Measurements from ENCODE around the gene C19orf73.

C19orf73 gene

DNA sequence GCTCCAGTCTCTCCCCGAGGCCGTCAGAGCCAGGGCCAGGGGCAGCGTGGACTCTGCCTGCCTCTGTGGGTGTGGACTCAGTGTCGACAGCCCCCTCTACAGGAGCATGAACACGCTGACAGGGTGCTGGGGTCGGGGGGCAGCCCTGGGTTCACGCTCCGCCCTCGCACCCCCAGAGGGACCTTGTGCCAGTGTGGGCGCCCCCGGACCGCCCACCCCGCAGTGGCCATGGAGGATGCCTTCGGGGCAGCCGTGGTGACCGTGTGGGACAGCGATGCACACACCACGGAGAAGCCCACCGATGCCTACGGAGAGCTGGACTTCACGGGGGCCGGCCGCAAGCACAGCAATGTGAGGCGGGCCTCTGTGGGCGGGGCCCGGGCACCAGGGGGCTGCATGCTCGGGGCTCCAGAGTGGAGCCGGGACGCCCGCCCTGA is 46.9 kb upstream of the C19orf73 start:
- ATAC-seq = no peak; the same call in 2 of the 3 replicates
- TF ChIP-seq ZNF8 (CRISPR knock-in tag; IDR thresholded peaks at IDR 0.05) (no peak), RARB (CRISPR knock-in tag; IDR thresholded peaks at IDR 0.05) (no peak), BACH2 (CRISPR knock-in tag; IDR thresholded peaks at IDR 0.05; ENCODE audit: borderline replicate concordance) (no peak), PPARA (CRISPR knock-in tag; IDR thresholded peaks at IDR 0.05; ENCODE audit: borderline replicate concordance) (no peak), SNAI2 (CRISPR knock-in tag; IDR thresholded peaks at IDR 0.05) (no peak), ZFP30 (CRISPR knock-in tag; IDR thresholded peaks at IDR 0.05) (no peak), GLIS3 (CRISPR knock-in tag; IDR thresholded peaks at IDR 0.05) (no peak), ARNTL (CRISPR knock-in tag; IDR thresholded peaks at IDR 0.05; ENCODE audit: borderline replicate concordance, low read depth) (no peak), ZNF565 (CRISPR knock-in tag; conservative IDR thresholded peaks at IDR 0.05; ENCODE audit: low read depth) (no peak), ISL1 (CRISPR knock-in tag; IDR thresholded peaks at IDR 0.05) (no peak), ZNF70 (CRISPR knock-in tag; IDR thresholded peaks at IDR 0.05) (no peak), ESRRG (CRISPR knock-in tag; IDR thresholded peaks at IDR 0.05) (no peak), OSR1 (CRISPR knock-in tag; IDR thresholded peaks at IDR 0.05) (no peak), CSDC2 (CRISPR knock-in tag; IDR thresholded peaks at IDR 0.05) (no peak)
- TF ChIP-seq, protein P1, sequence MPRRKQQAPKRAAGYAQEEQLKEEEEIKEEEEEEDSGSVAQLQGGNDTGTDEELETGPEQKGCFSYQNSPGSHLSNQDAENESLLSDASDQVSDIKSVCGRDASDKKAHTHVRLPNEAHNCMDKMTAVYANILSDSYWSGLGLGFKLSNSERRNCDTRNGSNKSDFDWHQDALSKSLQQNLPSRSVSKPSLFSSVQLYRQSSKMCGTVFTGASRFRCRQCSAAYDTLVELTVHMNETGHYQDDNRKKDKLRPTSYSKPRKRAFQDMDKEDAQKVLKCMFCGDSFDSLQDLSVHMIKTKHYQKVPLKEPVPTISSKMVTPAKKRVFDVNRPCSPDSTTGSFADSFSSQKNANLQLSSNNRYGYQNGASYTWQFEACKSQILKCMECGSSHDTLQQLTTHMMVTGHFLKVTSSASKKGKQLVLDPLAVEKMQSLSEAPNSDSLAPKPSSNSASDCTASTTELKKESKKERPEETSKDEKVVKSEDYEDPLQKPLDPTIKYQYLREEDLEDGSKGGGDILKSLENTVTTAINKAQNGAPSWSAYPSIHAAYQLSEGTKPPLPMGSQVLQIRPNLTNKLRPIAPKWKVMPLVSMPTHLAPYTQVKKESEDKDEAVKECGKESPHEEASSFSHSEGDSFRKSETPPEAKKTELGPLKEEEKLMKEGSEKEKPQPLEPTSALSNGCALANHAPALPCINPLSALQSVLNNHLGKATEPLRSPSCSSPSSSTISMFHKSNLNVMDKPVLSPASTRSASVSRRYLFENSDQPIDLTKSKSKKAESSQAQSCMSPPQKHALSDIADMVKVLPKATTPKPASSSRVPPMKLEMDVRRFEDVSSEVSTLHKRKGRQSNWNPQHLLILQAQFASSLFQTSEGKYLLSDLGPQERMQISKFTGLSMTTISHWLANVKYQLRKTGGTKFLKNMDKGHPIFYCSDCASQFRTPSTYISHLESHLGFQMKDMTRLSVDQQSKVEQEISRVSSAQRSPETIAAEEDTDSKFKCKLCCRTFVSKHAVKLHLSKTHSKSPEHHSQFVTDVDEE (CRISPR knock-in tag; IDR thresholded peaks at IDR 0.05) = no peak
- TF ChIP-seq, protein P2, sequence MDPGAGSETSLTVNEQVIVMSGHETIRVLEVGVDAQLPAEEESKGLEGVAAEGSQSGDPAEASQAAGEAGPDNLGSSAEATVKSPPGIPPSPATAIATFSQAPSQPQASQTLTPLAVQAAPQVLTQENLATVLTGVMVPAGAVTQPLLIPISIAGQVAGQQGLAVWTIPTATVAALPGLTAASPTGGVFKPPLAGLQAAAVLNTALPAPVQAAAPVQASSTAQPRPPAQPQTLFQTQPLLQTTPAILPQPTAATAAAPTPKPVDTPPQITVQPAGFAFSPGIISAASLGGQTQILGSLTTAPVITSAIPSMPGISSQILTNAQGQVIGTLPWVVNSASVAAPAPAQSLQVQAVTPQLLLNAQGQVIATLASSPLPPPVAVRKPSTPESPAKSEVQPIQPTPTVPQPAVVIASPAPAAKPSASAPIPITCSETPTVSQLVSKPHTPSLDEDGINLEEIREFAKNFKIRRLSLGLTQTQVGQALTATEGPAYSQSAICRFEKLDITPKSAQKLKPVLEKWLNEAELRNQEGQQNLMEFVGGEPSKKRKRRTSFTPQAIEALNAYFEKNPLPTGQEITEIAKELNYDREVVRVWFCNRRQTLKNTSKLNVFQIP (CRISPR knock-in tag; IDR thresholded peaks at IDR 0.05; ENCODE audit: borderline replicate concordance, low read depth) = no peak
- TF ChIP-seq, protein P3, sequence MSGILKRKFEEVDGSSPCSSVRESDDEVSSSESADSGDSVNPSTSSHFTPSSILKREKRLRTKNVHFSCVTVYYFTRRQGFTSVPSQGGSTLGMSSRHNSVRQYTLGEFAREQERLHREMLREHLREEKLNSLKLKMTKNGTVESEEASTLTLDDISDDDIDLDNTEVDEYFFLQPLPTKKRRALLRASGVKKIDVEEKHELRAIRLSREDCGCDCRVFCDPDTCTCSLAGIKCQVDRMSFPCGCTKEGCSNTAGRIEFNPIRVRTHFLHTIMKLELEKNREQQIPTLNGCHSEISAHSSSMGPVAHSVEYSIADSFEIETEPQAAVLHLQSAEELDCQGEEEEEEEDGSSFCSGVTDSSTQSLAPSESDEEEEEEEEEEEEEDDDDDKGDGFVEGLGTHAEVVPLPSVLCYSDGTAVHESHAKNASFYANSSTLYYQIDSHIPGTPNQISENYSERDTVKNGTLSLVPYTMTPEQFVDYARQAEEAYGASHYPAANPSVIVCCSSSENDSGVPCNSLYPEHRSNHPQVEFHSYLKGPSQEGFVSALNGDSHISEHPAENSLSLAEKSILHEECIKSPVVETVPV (CRISPR knock-in tag; IDR thresholded peaks at IDR 0.05) = no peak

DNA sequence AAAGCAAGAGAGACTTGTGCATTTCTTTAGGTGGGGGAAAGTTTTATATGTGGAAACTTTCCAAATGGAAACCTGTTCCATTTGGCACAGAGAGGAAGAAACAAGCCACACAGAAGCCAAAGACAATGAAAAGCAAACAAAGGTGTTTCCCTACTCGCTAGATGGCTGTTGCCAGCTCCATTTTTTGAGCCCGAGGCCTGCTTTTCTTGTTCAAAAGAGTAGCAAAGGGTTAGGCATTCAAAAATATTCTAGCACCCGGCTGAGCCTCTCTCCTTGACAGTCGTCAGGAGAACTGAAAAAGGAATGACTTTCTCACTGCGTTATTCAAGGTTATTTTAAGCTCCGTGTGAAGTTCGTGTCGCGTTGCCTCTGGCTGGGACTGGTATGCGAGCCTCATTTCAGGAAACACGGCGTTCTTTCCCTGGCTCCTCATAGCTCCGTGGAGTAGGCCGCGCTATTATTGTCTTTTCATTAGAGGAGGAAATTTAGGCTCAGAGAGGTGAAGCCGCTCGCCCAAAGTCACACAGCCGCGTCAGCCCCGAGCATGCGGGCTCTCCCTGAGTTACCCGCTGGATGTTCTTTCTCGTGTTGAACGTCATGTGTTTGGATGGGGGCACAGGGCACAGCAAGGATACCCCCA is 46.3 kb upstream of the C19orf73 start:
- ATAC-seq = no peak
- TF ChIP-seq ZNF565 (CRISPR knock-in tag; conservative IDR thresholded peaks at IDR 0.05; ENCODE audit: low read depth) (no peak), ZNF8 (CRISPR knock-in tag; IDR thresholded peaks at IDR 0.05) (no peak), SNAI2 (CRISPR knock-in tag; IDR thresholded peaks at IDR 0.05) (no peak), ZC3H10 (CRISPR knock-in tag; IDR thresholded peaks at IDR 0.05) (no peak), ZNF70 (CRISPR knock-in tag; IDR thresholded peaks at IDR 0.05) (no peak), RARB (CRISPR knock-in tag; IDR thresholded peaks at IDR 0.05) (no peak), TCF4 (CRISPR knock-in tag; IDR thresholded peaks at IDR 0.05; ENCODE audit: borderline replicate concordance) (no peak), ZFP3 (CRISPR knock-in tag; IDR thresholded peaks at IDR 0.05) (no peak), ESRRG (CRISPR knock-in tag; IDR thresholded peaks at IDR 0.05) (no peak)
- TF ChIP-seq, protein P4, sequence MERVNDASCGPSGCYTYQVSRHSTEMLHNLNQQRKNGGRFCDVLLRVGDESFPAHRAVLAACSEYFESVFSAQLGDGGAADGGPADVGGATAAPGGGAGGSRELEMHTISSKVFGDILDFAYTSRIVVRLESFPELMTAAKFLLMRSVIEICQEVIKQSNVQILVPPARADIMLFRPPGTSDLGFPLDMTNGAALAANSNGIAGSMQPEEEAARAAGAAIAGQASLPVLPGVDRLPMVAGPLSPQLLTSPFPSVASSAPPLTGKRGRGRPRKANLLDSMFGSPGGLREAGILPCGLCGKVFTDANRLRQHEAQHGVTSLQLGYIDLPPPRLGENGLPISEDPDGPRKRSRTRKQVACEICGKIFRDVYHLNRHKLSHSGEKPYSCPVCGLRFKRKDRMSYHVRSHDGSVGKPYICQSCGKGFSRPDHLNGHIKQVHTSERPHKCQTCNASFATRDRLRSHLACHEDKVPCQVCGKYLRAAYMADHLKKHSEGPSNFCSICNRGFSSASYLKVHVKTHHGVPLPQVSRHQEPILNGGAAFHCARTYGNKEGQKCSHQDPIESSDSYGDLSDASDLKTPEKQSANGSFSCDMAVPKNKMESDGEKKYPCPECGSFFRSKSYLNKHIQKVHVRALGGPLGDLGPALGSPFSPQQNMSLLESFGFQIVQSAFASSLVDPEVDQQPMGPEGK (CRISPR knock-in tag; IDR thresholded peaks at IDR 0.05; ENCODE audit: borderline replicate concordance) = no peak
- TF ChIP-seq, protein P3 (CRISPR knock-in tag; IDR thresholded peaks at IDR 0.05) = no peak
- TF ChIP-seq, protein P5, sequence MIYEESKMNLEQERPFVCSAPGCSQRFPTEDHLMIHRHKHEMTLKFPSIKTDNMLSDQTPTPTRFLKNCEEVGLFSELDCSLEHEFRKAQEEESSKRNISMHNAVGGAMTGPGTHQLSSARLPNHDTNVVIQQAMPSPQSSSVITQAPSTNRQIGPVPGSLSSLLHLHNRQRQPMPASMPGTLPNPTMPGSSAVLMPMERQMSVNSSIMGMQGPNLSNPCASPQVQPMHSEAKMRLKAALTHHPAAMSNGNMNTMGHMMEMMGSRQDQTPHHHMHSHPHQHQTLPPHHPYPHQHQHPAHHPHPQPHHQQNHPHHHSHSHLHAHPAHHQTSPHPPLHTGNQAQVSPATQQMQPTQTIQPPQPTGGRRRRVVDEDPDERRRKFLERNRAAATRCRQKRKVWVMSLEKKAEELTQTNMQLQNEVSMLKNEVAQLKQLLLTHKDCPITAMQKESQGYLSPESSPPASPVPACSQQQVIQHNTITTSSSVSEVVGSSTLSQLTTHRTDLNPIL (CRISPR knock-in tag; IDR thresholded peaks at IDR 0.05; ENCODE audit: low read depth) = no peak
